Upper lobe of right lung (tissue), 1 donor: ENCODE data around the gene ILKAP. TPM values are rescaled to one million over a fixed set of nuclear protein-coding genes. Genes with fewer than 3 reads are reported as not detected.

Experiments
- ATAC-seq: fragments of 200-7000 bp; cut with Tn5 transposase; one replicate; pipeline ENCODE4 v1.9.1; 2020; ENCODE audit warnings: mild to moderate bottlenecking, moderate library complexity
- DNase-seq: peaks from one replicate; pipeline ENCODE4 v3.0.0-alpha.2; 2020
- H3K27ac ChIP-seq: fragments of 200-600 bp; one replicate; pipeline ENCODE4 v1.8.0; 2022
- H3K27me3 ChIP-seq: fragments of 200-600 bp; one replicate; pipeline ENCODE4 v1.8.0; 2022; ENCODE audit warnings: mild to moderate bottlenecking
- H3K36me3 ChIP-seq: fragments of 200-600 bp; one replicate; pipeline ENCODE4 v1.8.0; 2022
- H3K4me1 ChIP-seq: fragments of 200-600 bp; one replicate; pipeline ENCODE4 v1.8.0; 2022
- H3K4me3 ChIP-seq: fragments of 200-600 bp; one replicate; pipeline ENCODE4 v1.8.0; 2022; ENCODE audit warnings: mild to moderate bottlenecking
- H3K9me3 ChIP-seq: fragments of 200-600 bp; one replicate; pipeline ENCODE4 v1.8.0; 2022
- intact Hi-C: fragments of 100-400 bp; cut with DNase I; formaldehyde crosslinking; loops from one replicate; pipeline ENCODE4 v1.11.0; 2022
- total RNA-seq: library from RNA; stranded (reverse); fragmentation: NEBNext Ultra II Directional; extraction: Animal tissue kit (Norgen Biotek cat#: 25700); gene quantifications from one replicate; pipeline ENCODE4 v1.2.1, GENCODE V29; 2021
- TF ChIP-seq, protein P1 (sequence below): fragments of 200-600 bp; IDR thresholded peaks from one replicate; pipeline ENCODE4 v1.8.0; 2022; ENCODE audit warnings: antibody characterized with exemption
- donor health status: DM: no; HTN: yes; CAD: no; lungs with severe emphysema.

The ILKAP gene
- total RNA-seq, 1 donor from 2014 or later, result 47.2 TPM

DNA sequence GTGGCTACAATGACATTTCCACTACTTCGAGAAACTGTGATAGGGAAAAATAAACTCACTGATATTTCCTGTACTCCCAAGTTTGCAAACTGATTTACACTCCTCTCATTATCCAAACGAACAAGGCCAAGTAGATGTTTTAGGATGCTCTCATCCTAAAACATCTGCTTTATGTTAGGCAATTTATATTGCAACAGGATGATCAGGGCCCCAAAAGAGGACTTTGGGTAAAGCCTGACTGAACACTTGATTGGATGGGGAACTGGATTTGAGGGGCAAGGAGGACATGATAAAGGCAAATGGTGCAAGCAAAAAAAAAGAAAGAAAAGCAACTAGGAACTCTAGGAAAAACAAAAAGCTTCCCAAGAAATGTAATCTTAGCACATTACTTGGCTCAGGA lies 38.5 kb upstream of the ILKAP start:
- Histone ChIP-seq H3K27me3 (peaks cover 8% of the 10 kb centered on the region), H3K27ac (no peak overlapping the region), H3K4me1 (peaks cover 5% of the 10 kb centered on the region), H3K9me3 (no peaks in the 10 kb centered on the region), H3K36me3 (peaks cover 20% of the 10 kb centered on the region), H3K4me3 (no peak overlapping the region)
- TF ChIP-seq, protein P1, sequence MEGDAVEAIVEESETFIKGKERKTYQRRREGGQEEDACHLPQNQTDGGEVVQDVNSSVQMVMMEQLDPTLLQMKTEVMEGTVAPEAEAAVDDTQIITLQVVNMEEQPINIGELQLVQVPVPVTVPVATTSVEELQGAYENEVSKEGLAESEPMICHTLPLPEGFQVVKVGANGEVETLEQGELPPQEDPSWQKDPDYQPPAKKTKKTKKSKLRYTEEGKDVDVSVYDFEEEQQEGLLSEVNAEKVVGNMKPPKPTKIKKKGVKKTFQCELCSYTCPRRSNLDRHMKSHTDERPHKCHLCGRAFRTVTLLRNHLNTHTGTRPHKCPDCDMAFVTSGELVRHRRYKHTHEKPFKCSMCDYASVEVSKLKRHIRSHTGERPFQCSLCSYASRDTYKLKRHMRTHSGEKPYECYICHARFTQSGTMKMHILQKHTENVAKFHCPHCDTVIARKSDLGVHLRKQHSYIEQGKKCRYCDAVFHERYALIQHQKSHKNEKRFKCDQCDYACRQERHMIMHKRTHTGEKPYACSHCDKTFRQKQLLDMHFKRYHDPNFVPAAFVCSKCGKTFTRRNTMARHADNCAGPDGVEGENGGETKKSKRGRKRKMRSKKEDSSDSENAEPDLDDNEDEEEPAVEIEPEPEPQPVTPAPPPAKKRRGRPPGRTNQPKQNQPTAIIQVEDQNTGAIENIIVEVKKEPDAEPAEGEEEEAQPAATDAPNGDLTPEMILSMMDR, result no peak
- ATAC-seq (no peak), DNase-seq (no peak)
- intact Hi-C loops, result no loop called here

DNA sequence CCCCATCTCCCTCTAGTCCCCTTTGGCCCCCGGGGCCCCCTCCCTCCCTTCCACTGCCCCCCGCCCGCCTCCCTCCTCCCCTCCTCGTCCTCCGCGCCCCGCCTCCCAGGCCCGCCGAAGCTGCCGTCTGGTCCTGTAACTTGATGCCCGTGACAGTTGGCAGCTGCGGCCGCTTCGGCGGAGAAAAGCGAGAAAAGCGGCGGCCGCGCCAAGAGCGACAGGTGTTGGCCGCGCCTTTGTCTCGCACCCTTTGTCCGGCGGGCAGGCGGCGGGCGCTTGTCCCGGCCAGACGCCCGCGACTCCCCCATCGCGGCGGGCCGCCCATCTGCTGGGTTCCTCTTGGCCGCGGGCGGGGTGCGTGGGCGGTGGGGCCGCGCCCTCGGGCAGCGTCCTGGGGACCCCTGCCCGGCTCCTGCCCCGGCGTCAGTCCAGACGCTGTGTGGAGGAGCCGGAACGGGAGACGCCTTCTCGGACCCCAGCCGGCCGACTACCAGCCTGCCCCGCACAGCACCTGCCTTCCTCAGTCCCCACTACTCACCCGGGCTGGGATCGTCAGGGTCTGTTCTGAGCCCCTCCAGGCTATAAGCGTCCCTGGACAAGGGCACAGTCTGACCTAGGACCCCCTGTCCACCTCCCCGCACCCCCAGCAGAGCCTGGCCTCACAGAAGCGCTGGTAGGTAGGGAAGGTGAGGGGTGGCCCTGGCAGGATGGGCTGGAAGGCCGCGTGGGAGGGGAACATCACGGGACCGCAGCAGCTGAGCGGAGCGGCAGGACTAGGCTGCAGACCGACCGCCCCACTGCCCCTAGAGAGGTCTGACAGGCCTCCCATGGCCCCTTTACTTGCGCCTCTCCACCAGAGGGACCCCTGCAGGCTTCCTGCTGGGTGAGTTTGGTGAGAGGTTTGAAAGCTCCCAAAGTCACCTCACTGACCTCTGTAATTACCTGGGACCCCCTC lies 37.5 kb upstream of the ILKAP start:
- peak; percentile 10 for ATAC-seq
- H3K4me3 ChIP-seq, result peak overlapping the region; percentile 61
- H3K36me3 ChIP-seq, result peaks cover 12% of the 10 kb centered on the region
- peak; percentile 81 for DNase-seq
- H3K27ac ChIP-seq, result no peak overlapping the region
- H3K4me1 ChIP-seq, result peaks cover 5% of the 10 kb centered on the region
- intact Hi-C loops, result no loop called here
- TF ChIP-seq, protein P1, result no peak
- H3K27me3 ChIP-seq, result peaks cover 8% of the 10 kb centered on the region
- H3K9me3 ChIP-seq, result no peaks in the 10 kb centered on the region

DNA sequence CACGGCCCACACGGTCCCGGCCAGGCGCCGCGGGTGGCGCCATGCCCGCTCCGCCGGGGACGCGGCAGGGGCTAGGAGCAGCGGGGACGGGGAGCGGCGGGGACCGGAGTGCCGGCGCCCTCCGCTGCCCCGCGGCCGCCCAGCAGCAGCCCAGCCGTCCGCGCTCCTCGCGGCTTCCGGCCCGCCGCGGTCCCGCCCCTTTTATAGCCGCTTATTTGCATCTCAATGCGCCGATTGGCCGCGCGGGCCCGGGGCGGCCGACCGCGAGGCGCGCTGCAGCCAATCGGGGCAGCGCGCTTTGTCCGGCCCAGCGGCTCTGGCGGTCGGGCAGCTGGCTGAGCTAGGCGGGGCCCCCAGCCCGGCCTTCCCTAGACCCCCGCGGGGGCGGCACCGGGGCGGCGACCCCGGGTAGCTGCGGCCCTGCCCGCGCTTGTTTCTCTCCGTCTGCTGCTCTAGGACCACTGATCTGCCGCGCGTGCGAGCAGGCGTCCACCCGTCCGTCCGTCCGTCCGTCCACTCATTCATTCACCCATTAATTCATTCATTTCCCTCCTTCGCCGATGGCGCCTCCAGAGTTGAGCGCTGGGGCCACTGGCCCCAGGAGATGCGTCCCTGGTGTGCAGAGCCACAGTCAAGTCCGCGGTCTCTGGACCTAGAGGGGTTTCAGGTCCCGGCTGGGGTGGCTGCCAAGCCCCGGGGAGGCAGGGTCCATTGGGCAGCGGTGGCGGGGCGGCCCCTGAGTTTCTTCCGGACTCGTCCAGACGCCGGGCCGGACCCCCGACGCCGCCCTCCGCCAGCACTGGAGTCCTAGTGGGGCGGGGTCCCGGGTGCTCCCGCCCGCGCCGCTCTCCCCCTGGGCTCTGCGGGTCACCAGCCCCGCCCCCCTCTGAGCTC lies 36.6 kb upstream of the ILKAP start, which contains the start of gene HES6:
Gene HES6 (minus strand): TSS at position 176 of the 894 bp plus-strand sequence. CDS start 133 bp downstream, at position 43.
- ATAC-seq (peak; percentile 94), DNase-seq (peak; percentile 95)
- intact Hi-C loops, result no loop called here
- H3K9me3 ChIP-seq, result no peaks in the 10 kb centered on the region
- H3K27me3 ChIP-seq, result peaks cover 8% of the 10 kb centered on the region
- H3K4me3 ChIP-seq, result peak within 1 kb of the TSS; percentile 61
- peaks cover 5% of the 10 kb centered on the region for H3K4me1 ChIP-seq
- peaks cover 3% of the 10 kb centered on the region for H3K36me3 ChIP-seq
- TF ChIP-seq, protein P1, result no peak
- H3K27ac ChIP-seq, result no peak within 1 kb of the TSS

DNA sequence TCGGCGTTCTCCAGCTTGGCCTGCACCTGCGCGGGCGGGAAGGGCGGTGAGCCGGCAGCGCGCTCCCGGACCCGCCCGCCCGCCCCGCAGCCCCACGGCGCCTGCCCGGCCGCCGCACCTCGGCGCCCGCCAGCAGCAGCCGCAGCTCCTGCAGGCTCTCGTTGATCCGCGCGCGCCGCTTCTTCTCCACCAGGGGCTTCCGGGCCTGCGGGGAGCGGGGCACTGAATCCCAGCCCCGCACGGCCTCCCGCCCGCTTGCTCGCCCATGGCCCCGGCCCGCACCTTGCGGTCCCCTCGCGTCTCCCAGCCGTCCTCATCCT lies 36.0 kb upstream of the ILKAP start:
- Histone ChIP-seq H3K9me3 (no peaks in the 10 kb centered on the region), H3K27ac (no peak overlapping the region), H3K4me1 (peaks cover 8% of the 10 kb centered on the region), H3K4me3 (peak overlapping the region; percentile 61), H3K36me3 (no peaks in the 10 kb centered on the region), H3K27me3 (peaks cover 8% of the 10 kb centered on the region)
- ATAC-seq (no peak), DNase-seq (peak; percentile 74)
- TF ChIP-seq, protein P1, result no peak
- intact Hi-C loops, result no loop called here

DNA sequence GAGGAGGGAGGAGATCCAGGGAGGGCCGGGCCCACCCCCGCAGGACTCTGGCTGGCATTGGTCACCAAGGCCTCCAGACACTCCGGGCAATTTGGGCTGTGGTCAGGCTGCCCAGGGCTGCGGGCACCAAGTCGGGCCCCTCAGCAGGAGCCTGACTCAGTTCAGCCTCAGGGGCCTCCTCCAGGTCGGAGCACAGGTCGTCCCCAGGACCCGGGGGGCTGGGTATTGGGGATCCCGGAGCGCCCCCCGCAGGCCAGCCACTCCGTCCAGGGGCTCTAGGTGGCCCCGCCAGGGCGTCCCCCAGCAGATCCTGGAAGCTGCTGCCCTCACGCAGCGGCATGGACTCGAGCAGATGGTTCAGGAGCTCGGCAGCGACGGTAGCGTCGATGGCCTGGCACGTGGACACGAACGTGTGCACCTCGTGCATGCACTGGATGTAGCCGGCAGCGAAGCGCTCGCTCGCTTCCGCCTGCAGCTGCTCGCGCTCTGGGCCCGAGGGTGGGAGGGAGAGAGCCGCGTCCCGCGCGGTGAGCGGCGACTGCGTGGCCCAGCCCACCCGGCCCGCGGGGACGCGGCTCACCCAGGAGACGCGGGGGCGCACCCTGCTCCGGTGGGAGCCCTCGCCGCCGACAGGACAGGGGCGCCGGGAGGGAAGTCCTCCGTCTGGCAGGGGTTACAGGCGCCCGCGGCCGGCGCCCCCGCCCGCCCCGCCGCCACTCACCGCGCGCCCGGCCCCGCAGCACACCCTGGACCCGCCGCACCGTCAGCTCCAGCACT lies 35.5 kb upstream of the ILKAP start:
- no peak overlapping the region for H3K27ac ChIP-seq
- intact Hi-C loops, result no loop called here
- H3K4me1 ChIP-seq, result peaks cover 8% of the 10 kb centered on the region
- TF ChIP-seq, protein P1, result no peak
- no peaks in the 10 kb centered on the region for H3K36me3 ChIP-seq
- H3K27me3 ChIP-seq, result peaks cover 8% of the 10 kb centered on the region
- ATAC-seq (peak; percentile 3), DNase-seq (peak; percentile 70)
- H3K4me3 ChIP-seq, result peak overlapping the region; percentile 61
- H3K9me3 ChIP-seq, result no peaks in the 10 kb centered on the region
